Measurements from ENCODE around the gene CEMIP2.

Gene CEMIP2

DNA sequence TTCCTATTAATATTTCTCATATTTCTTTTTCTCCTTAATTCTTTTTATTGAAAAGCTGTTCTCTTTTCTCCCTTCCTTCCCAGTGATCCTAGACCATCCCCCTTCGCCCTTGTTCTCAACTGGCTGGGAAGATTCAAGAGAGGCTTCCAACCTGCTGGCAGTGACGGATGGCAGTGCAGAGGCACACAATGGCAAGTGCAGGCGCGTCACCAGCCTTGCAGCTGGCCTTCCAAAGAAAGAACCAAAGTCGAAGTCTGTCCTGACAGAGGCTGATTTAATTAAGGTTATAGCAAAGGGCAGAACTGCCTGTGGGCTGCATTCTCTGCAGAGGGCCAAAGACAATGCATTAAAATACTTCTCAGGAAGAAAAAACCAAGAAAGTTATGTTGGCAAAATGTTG is 7.4 kb downstream of the CEMIP2 start:
- TF ChIP-seq, protein P1, sequence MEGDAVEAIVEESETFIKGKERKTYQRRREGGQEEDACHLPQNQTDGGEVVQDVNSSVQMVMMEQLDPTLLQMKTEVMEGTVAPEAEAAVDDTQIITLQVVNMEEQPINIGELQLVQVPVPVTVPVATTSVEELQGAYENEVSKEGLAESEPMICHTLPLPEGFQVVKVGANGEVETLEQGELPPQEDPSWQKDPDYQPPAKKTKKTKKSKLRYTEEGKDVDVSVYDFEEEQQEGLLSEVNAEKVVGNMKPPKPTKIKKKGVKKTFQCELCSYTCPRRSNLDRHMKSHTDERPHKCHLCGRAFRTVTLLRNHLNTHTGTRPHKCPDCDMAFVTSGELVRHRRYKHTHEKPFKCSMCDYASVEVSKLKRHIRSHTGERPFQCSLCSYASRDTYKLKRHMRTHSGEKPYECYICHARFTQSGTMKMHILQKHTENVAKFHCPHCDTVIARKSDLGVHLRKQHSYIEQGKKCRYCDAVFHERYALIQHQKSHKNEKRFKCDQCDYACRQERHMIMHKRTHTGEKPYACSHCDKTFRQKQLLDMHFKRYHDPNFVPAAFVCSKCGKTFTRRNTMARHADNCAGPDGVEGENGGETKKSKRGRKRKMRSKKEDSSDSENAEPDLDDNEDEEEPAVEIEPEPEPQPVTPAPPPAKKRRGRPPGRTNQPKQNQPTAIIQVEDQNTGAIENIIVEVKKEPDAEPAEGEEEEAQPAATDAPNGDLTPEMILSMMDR (IDR thresholded peaks at IDR 0.05; ENCODE audit: low read depth, low read length, missing control alignments), result no peak
- DNase-seq (ENCODE audit: extremely low read depth, low read depth), result no peak
- H3K4me3 ChIP-seq (replicated peaks; ENCODE audit: low read depth, low read length), result no peak overlapping the region

DNA sequence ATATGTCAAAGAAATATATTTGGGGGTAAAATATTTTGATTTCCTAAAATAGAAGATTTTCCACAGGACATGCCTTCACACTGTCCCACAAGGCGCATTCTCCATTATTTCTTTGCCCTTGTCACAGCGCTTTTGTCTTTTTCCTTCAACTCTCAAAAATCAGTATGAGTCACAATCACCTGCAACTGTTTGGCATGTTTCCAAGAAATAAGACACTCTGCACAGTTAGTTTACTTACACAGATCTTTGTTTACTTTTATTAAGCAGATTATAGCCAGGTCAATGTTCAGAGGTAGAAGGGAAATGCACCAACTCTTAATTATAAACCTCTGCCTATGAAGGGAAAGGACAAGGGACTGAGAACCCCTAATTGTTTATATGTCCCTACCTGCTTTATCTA is 9.5 kb downstream of the CEMIP2 start:
- no peak overlapping the region for H3K4me3 ChIP-seq (replicated peaks; ENCODE audit: low read depth, low read length)
- peak; percentile 51 for DNase-seq (ENCODE audit: extremely low read depth, low read depth)
- TF ChIP-seq, protein P1 (IDR thresholded peaks at IDR 0.05; ENCODE audit: low read depth, low read length, missing control alignments), result no peak

DNA sequence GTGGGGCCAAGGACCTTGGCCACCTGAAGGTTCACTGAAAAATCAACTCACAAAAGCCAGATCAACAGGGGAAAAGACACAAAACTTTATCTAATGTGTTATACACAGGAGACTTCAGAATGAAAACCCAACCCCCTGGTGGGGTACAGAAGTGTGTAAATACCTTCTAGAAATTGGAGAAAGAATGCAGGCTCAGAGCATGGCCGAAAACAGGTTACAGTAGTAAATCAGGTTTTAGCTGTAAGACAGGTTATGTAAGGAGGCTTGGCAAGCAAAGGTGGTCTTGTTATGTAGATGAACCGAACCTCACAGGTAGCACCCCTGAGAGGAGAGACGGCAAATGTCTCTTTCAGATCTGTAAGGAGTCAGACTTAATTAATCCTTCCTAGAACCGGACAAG is 10.0 kb downstream of the CEMIP2 start:
- TF ChIP-seq, protein P1 (IDR thresholded peaks at IDR 0.05; ENCODE audit: low read depth, low read length, missing control alignments), result no peak
- no peak overlapping the region for H3K4me3 ChIP-seq (replicated peaks; ENCODE audit: low read depth, low read length)
- DNase-seq (ENCODE audit: extremely low read depth, low read depth), result no peak

DNA sequence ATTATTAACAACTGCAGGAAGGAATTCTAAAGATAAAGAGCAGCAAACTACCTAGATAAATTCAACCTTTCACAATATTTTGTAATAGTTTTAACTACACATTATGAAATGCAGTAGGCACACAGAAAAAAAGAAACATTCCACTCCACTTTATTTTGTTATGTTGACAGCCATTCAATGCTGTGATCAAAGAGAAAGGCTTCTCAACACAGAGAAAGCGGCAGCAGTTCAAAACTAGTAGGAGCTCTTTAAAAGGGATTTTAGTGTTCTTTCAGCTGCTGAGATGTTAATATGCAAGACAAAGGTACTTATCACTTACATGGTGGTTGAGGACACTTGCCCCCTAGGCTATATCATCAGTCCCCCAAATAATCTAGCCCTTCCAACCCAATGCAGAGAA is 11.6 kb downstream of the CEMIP2 start:
- TF ChIP-seq, protein P1 (IDR thresholded peaks at IDR 0.05; ENCODE audit: low read depth, low read length, missing control alignments), result no peak
- no peak for DNase-seq (ENCODE audit: extremely low read depth, low read depth)
- no peak overlapping the region for H3K4me3 ChIP-seq (replicated peaks; ENCODE audit: low read depth, low read length)

DNA sequence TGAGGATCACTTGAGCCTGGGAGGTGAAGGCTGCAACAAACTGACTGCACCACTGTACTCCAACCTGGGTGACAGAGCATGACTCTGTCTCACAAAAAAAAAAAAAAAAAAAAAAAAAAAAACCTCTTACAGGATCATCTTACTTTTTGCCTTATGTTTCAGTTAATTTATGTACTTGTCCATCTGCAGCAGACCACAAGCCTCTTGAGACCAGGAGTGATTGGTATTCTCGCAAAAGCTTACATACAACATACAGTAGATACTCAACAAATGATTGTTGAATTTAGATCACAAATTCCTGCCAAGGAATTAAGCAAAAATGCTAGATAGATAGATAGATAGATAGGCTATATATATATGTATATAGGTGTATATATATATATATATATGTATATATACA is 12.4 kb downstream of the CEMIP2 start:
- TF ChIP-seq, protein P1 (IDR thresholded peaks at IDR 0.05; ENCODE audit: low read depth, low read length, missing control alignments), result no peak
- H3K4me3 ChIP-seq (replicated peaks; ENCODE audit: low read depth, low read length), result no peak overlapping the region
- DNase-seq (ENCODE audit: extremely low read depth, low read depth), result no peak

DNA sequence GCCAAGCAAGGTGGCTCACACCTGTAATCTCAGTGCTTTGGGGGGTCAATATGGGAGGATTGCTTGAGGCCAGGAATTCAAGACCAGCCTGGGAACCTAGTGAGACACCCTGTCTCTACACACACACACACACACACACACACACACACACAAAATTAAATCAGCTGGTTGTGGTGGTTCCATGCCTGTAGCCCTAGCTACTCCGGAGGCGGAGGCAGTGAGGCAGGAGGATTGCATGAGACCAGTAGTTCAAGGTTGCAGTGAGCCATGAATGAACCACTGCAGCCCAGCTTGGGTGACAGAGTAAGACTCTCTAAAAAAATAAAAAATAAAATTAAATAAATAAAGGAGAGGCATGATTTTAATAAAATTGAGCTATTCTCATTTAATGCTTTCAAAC is 13.1 kb downstream of the CEMIP2 start:
- TF ChIP-seq, protein P1 (IDR thresholded peaks at IDR 0.05; ENCODE audit: low read depth, low read length, missing control alignments), result no peak
- no peak for DNase-seq (ENCODE audit: extremely low read depth, low read depth)

DNA sequence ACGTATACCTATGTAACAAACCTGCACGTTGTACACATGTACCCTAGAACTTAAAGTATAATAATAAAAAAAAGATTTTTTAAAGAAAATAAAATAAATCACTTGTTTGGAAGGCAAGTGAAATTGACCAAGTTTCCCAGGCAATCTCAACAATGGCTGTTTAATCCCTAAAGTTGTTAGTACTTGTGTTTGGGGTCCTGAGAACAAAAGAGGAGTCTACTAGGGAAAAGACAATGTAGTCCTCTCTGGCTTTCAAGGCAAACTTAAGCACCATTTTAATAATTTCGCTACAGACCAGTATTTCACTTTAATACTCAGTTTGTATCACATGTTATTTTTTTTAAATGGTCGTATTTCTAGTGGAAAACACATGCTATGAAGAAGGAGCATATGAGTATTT is 14.2 kb downstream of the CEMIP2 start:
- no peak for DNase-seq (ENCODE audit: extremely low read depth, low read depth)
- no peak overlapping the region for H3K4me3 ChIP-seq (replicated peaks; ENCODE audit: low read depth, low read length)
- TF ChIP-seq, protein P1 (IDR thresholded peaks at IDR 0.05; ENCODE audit: low read depth, low read length, missing control alignments), result no peak

More for the DNA sequence above, 13.1 kb downstream of the CEMIP2 start:
- no peak overlapping the region for H3K4me3 ChIP-seq (replicated peaks; ENCODE audit: low read depth, low read length)
